Type B pancreatic cell (in vitro differentiated cells): Measurements from ENCODE around the gene COL13A1. TPM values are rescaled to one million over a fixed set of nuclear protein-coding genes. Genes with fewer than 3 reads are reported as not detected.

Source experiments
- DNase-seq: peaks from one replicate; pipeline ENCODE4 v3.0.0; 2021; ENCODE audit warnings: mixed read lengths; ENCODE audit not compliant: unreplicated experiment; ENCODE audit errors: extremely low spot score
- H3K27ac Mint-ChIP-seq: 2 replicates; pipeline ENCODE4 v1.8.0; 2021; ENCODE audit warnings: mild to moderate bottlenecking, mixed read lengths
- H3K27me3 Mint-ChIP-seq: 2 replicates; pipeline ENCODE4 v1.8.0; 2021; ENCODE audit warnings: mixed read lengths
- H3K36me3 Mint-ChIP-seq: 2 replicates; pipeline ENCODE4 v1.8.0; 2021; ENCODE audit warnings: mixed read lengths
- H3K4me1 Mint-ChIP-seq: one replicate; pipeline ENCODE4 v1.8.0; 2021; ENCODE audit warnings: mixed read lengths; ENCODE audit not compliant: unreplicated experiment
- H3K4me3 Mint-ChIP-seq: 2 replicates; pipeline ENCODE4 v1.8.0; 2021; ENCODE audit warnings: mild to moderate bottlenecking, mixed read lengths
- H3K9me3 Mint-ChIP-seq: 2 replicates; pipeline ENCODE4 v1.8.0; 2021; ENCODE audit warnings: mixed read lengths
- CTCF ChIP-seq: fragments of 200-600 bp; sonication (generic); conservative IDR thresholded peaks from 2 replicates; pipeline ENCODE4 v1.5.0; 2021; ENCODE audit warnings: antibody characterized with exemption, mild to moderate bottlenecking
- total RNA-seq: library from RNA; stranded (reverse); gene quantifications from 2 replicates; pipeline ENCODE4 v1.2.1, GENCODE V29; 2021; ENCODE audit warnings: low replicate concordance

Gene COL13A1
- total RNA-seq, 1 donor from 2014 or later, result 18.6 TPM

- H3K4me3 Mint-ChIP-seq, result no peak overlapping the region
- peak; percentile 79 for TF ChIP-seq CTCF
- DNase-seq, result peak; percentile 16
- H3K4me1 Mint-ChIP-seq, result peaks cover 16% of the 10 kb centered on the region
- no peak overlapping the region for H3K27ac Mint-ChIP-seq
- H3K27me3 Mint-ChIP-seq, result peaks cover 10% of the 10 kb centered on the region
- no peaks in the 10 kb centered on the region for H3K36me3 Mint-ChIP-seq
- no peaks in the 10 kb centered on the region for H3K9me3 Mint-ChIP-seq
Measured at GRCh38 chr10:69957886-69958555, 156.3 kb downstream of the COL13A1 start.

- H3K27me3 Mint-ChIP-seq, result peaks cover 11% of the 10 kb centered on the region
- no peaks in the 10 kb centered on the region for H3K36me3 Mint-ChIP-seq
- H3K27ac Mint-ChIP-seq, result no peak overlapping the region
Measured at GRCh38 chr10:69958556-69958902, 156.8 kb downstream of the COL13A1 start.

GRCh38 chr10:69959911-69960310 is 158.2 kb downstream of the COL13A1 start:
- no peak overlapping the region for H3K4me3 Mint-ChIP-seq
- H3K9me3 Mint-ChIP-seq, result no peaks in the 10 kb centered on the region
- TF ChIP-seq CTCF, result no peak
- H3K27ac Mint-ChIP-seq, result no peak overlapping the region
- peaks cover 14% of the 10 kb centered on the region for H3K4me1 Mint-ChIP-seq
- DNase-seq, result peak; percentile 22
- no peaks in the 10 kb centered on the region for H3K36me3 Mint-ChIP-seq
- peaks cover 12% of the 10 kb centered on the region for H3K27me3 Mint-ChIP-seq

More at GRCh38 chr10:69958556-69958902, 156.8 kb downstream of the COL13A1 start:
- H3K9me3 Mint-ChIP-seq, result no peaks in the 10 kb centered on the region
- H3K4me1 Mint-ChIP-seq, result peaks cover 14% of the 10 kb centered on the region
- DNase-seq, result no peak
- no peak overlapping the region for H3K4me3 Mint-ChIP-seq
- TF ChIP-seq CTCF, result peak; percentile 29

- DNase-seq, result peak; percentile 42
- no peak for TF ChIP-seq CTCF
- no peaks in the 10 kb centered on the region for H3K36me3 Mint-ChIP-seq
- no peak overlapping the region for H3K4me3 Mint-ChIP-seq
- no peaks in the 10 kb centered on the region for H3K9me3 Mint-ChIP-seq
- H3K27me3 Mint-ChIP-seq, result peaks cover 10% of the 10 kb centered on the region
- peaks cover 15% of the 10 kb centered on the region for H3K4me1 Mint-ChIP-seq
- no peak overlapping the region for H3K27ac Mint-ChIP-seq
Measured at GRCh38 chr10:69960606-69960987, 158.9 kb downstream of the COL13A1 start.

GRCh38 chr10:69960988-69961880 is 159.5 kb downstream of the COL13A1 start:
- Mint-ChIP-seq H3K27me3 (peaks cover 15% of the 10 kb centered on the region), H3K36me3 (no peaks in the 10 kb centered on the region), H3K4me1 (peaks cover 22% of the 10 kb centered on the region), H3K9me3 (no peaks in the 10 kb centered on the region), H3K27ac (no peak overlapping the region), H3K4me3 (no peak overlapping the region)
- DNase-seq, result peak; percentile 54
- peak; percentile 62 for TF ChIP-seq CTCF
